GM06990 (cell line): Measurements from ENCODE around the gene DSN1.

Experiments
- DNase-seq: peaks from one replicate; pipeline ENCODE4 v3.0.0-alpha.2; 2011; ENCODE audit not compliant: insufficient read length; ENCODE audit errors: extremely low read depth
- H3K27me3 ChIP-seq: replicated peaks from 2 replicates; pipeline ENCODE4 v1.6.0; 2011; ENCODE audit warnings: low read length; ENCODE audit not compliant: control insufficient read depth, insufficient read depth
- H3K36me3 ChIP-seq: 2 replicates; pipeline ENCODE4 v1.5.1; 2011; ENCODE audit warnings: low read length; ENCODE audit not compliant: control insufficient read depth, insufficient read depth
- H3K4me3 ChIP-seq: replicated peaks from 2 replicates; pipeline ENCODE4 v1.5.1; 2011; ENCODE audit warnings: low read depth, mild to moderate bottlenecking, control low read depth, low read length
- TF ChIP-seq, protein P1 (sequence below): IDR thresholded peaks from 2 replicates; pipeline ENCODE4 v1.5.1; 2011; ENCODE audit warnings: low read length, control low read depth, mild to moderate bottlenecking, inconsistent platforms; ENCODE audit not compliant: insufficient read depth, poor library complexity, severe bottlenecking

The DSN1 gene

DNA sequence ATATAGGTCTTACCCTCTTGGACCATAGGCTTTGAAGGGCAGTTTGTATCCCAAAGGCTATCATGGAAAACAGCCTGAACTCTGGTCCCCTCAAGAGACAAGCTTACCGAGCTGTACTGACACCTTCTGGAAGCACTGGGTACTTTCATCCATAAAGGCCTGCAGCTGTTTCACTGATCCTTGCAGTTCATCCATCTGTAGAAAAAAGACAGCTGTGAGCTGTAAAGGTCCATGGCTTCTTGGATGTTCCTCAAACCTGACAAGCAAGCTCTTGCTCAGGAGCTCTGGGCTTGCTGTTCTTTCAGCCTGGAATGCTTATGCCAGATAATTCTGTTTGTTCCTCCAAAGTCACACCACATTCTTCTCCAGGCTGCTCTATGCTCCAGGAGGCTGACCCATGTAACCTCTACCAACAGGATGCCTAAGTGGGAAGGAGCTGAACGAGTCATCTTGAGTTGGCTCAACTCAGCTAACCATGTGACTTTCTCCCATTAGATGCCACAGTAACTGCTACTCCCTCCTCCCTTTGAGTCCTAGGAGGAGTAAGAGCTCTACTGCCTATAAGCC is 18.8 kb downstream of the DSN1 start:
- DNase-seq = no peak

DNA sequence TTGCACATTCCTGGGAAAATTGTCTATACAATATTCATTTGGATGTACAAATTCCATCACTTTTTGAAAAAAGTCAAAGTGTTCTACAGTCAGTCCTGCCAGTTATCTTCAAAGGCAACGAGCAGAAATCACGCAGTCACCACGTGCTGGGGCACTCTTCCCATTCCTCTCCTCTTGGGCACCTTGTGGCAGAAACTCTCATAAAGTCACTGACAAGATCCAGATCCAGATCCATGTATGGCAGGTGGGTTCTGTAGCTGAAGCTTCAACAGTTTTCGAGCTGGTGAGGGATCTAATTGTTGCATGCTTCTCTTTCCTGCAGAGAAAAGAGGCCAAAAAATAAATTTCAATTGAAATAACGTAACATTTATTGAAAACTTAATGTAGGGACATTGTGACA is 21.0 kb downstream of the DSN1 start:
- H3K27me3 ChIP-seq = no peaks in the 10 kb centered on the region
- TF ChIP-seq, protein P1, sequence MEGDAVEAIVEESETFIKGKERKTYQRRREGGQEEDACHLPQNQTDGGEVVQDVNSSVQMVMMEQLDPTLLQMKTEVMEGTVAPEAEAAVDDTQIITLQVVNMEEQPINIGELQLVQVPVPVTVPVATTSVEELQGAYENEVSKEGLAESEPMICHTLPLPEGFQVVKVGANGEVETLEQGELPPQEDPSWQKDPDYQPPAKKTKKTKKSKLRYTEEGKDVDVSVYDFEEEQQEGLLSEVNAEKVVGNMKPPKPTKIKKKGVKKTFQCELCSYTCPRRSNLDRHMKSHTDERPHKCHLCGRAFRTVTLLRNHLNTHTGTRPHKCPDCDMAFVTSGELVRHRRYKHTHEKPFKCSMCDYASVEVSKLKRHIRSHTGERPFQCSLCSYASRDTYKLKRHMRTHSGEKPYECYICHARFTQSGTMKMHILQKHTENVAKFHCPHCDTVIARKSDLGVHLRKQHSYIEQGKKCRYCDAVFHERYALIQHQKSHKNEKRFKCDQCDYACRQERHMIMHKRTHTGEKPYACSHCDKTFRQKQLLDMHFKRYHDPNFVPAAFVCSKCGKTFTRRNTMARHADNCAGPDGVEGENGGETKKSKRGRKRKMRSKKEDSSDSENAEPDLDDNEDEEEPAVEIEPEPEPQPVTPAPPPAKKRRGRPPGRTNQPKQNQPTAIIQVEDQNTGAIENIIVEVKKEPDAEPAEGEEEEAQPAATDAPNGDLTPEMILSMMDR = no peak
- H3K36me3 ChIP-seq = peaks cover 5% of the 10 kb centered on the region
- no peak for DNase-seq
- H3K4me3 ChIP-seq = no peak overlapping the region

More for the DNA sequence above, 18.8 kb downstream of the DSN1 start:
- no peaks in the 10 kb centered on the region for H3K27me3 ChIP-seq
- no peak overlapping the region for H3K4me3 ChIP-seq
- H3K36me3 ChIP-seq = peaks cover 5% of the 10 kb centered on the region
- TF ChIP-seq, protein P1 = peak; percentile 70

GRCh38 chr20:36745927-36746659 is 27.5 kb downstream of the DSN1 start, which contains the start of gene NDRG3:
TSS of gene NDRG3 (minus strand) at chr20:36746090. CDS start at chr20:36721735, 24,355 bp downstream.
- TF ChIP-seq, protein P1 = no peak
- H3K27me3 ChIP-seq = no peaks in the 10 kb centered on the region
- peak; percentile 90 for DNase-seq

GRCh38 chr20:36745234-36745926 is 28.2 kb downstream of the DSN1 start:
- H3K36me3 ChIP-seq = no peaks in the 10 kb centered on the region
- TF ChIP-seq, protein P1 = no peak
- no peak for DNase-seq
- no peaks in the 10 kb centered on the region for H3K27me3 ChIP-seq
- peak overlapping the region; percentile 80 for H3K4me3 ChIP-seq

More at GRCh38 chr20:36745927-36746659, 27.5 kb downstream of the DSN1 start, which contains the start of gene NDRG3:
- Histone ChIP-seq H3K36me3 (peaks cover 1% of the 10 kb centered on the region; the same call in 1 of the 2 replicates), H3K4me3 (peak within 1 kb of the TSS; percentile 80)

GRCh38 chr20:36744764-36745191 is 28.8 kb downstream of the DSN1 start:
- H3K27me3 ChIP-seq = no peaks in the 10 kb centered on the region
- no peaks in the 10 kb centered on the region for H3K36me3 ChIP-seq
- DNase-seq = no peak
- TF ChIP-seq, protein P1 = no peak
- H3K4me3 ChIP-seq = peak overlapping the region; percentile 80; the same call in 1 of the 2 replicates
